GM21825 (cell line): ENCODE measurements around the gene NT5C2.
"Not testable (repeated sequence)": the region's sequence is repeated elsewhere in the genome, so short reads cannot be mapped to it uniquely, and the experiment has no call there.

Experiments
- ATAC-seq: cut with Tn5 transposase; IDR thresholded peaks from one replicate; pipeline ENCODE4 v1.9.1; 2021; ENCODE audit warnings: mild to moderate bottlenecking, moderate library complexity; ENCODE audit not compliant: unreplicated experiment

Gene NT5C2

GRCh38 chr10:103167554-103167953 is 25.5 kb downstream of the NT5C2 start:
- ATAC-seq, result not testable (repeated sequence)

DNA sequence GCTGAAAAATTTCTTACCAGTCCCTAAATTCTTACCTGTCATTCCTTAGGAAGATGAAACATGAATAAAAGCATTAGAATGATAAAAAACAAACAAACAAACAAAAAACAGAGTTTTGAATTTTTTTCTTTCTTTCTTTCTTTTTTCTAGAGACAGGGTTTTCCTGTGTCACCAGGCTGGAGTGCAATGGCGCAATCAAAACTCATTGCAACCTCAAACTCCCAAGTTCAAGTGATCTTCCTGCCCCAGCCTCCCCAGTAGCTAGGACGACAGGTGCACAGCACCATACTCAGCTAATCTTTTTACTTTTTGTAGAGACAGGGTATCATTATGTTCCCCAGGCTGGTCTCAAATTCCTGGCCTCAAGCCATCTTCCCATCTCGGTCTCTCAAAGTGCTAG is 26.5 kb downstream of the NT5C2 start:
- no peak for ATAC-seq

DNA sequence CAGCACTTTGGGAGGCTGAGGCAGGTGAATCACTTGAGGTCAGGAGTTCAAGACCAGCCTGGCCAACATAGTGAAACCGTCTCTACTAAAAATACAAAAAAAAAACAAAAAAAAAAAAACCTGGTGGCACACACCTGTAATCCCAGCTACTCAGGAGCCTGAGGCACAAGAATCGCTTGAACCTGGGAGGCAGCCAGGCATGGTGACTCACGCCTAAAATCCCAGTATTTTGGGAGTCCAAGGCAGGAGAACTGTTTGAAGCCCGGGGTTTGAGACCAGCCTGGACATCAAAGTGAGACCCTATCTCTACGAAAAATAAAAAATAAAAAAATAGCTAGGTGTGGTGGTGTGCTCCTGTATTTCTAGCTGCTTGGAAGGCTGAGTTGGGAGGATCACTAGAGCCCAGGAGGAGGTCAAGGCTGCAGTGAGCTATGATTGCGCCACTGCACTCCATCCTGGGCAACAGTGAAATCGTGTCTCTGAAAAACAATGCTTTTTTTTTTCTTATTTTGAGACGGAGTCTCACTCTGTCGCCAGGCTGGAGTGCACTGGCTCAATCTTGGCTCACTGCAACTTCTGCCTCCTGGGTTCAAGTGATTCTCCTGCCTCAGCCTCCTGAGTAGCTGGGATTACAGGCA is 29.2 kb downstream of the NT5C2 start:
- not testable (repeated sequence) for ATAC-seq

DNA sequence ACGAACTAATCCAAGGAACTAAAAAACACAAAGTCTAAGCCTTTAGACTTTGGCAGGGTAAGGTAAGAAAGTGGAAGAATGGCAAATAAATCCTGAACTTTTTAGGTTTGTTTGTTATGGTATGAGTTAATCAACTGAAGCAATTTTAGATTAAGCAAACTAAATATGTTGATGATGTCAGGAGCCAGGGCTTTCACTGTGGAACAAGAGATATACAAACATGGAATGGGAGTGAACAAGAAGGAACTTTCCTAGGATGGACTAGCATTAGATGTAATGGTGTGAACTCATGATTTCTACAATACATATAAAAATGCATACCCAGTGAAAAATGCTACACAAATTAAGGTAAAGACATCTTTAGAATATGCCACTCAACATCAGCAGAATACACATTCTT is 35.8 kb downstream of the NT5C2 start:
- ATAC-seq, result no peak

- ATAC-seq, result no peak
These were observed 37.5 kb downstream of the NT5C2 start for GRCh38 chr10:103155471-103156085.

GRCh38 chr10:103154521-103155299 is 38.4 kb downstream of the NT5C2 start:
- no peak for ATAC-seq

- no peak for ATAC-seq
These were observed 39.5 kb downstream of the NT5C2 start for GRCh38 chr10:103153302-103154197.

DNA sequence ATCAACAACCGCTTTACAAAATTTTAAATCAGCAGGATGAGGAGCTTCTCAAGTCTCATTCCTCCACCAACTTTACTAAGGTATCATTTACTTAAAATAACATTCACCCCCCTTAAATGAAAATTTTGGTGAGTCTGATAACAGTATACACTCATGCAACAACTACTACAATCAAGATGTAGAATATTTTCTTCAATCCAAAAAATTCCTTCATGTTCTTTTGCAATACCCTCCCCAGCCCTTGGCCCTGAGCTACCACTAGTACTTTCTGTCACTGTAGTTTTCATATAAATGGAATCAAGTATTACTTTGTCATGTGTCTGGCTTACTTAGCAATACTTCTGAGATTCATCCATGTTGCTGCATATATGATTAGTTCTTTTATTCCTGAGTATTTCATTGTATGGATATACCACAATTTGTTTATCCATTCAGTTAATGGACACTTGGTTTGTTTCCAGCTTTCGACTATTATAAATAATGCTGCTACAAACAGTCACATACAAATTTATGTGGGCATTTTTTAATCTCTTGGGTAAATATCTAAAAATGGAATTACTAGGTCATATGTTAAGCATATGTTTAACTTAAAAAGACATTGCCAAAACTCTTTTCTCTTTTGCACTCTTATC is 43.0 kb downstream of the NT5C2 start:
- no peak for ATAC-seq

DNA sequence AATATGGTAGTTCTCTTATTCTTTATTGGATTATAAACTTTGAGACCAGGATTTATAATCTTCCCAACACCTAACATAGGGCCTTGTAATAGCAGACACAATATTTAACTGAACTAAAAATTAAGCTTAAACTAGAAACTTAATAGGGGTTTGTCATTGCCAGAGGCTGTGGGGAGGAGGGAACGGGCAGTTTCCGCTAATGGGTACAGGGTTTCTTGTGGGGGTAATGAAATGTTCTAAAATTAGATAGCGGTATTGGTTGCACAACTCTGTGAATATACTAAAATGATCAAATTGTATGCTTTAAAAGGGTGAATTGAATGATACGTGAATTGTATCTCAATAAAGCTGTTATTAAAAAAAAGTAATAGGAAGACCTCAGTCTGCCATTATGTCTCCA is 45.4 kb downstream of the NT5C2 start:
- ATAC-seq, result no peak

DNA sequence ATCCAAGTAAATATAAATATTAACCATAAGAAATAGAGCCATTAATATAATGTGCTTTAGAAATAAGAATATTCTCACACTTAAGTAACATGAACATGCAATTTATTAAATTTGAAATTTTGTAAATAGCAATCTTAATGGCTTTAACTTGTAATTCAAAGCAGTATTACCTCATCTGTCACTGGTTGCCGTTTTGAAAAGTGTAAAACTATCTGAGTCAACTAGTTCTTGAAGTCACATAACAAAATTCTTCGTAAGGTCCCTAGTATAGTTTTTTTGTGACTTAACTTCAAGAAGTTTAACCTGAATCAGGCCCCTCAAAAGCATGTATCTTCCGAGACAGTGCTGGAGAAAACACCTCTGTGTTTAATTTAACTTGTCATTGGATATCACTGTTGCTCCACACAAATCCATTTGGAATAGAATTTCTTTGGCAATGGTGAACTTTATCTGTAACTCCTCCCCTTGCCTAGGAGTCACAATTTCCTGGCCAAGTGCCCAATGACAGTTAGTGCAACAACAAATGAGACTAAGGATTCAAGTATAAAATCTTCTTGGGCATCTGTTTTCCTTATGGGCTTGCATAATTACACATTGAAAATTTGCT is 47.1 kb downstream of the NT5C2 start:
- no peak for ATAC-seq

- no peak for ATAC-seq
These were observed 48.0 kb downstream of the NT5C2 start for GRCh38 chr10:103145046-103145445.

DNA sequence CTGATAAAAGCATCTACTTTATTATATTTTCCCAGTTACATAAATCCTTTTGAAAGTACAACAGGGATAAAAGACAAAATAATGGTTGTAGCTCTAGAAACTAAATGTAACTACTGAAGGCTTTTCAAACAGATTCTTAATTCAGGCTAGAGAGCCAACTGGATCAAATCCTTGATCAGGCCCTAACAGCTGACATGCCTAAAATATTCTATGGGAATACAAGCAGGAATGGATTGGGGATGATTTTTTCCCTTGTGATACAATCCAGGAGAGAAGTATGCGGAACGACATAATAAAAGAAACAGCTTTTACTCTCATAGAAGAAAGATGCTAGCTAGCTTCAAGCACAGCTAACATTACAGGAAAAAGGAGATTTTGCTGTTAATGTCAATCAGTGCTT is 49.0 kb downstream of the NT5C2 start:
- no peak for ATAC-seq

GRCh38 chr10:103143641-103144040 is 49.4 kb downstream of the NT5C2 start:
- ATAC-seq, result not testable (repeated sequence)

DNA sequence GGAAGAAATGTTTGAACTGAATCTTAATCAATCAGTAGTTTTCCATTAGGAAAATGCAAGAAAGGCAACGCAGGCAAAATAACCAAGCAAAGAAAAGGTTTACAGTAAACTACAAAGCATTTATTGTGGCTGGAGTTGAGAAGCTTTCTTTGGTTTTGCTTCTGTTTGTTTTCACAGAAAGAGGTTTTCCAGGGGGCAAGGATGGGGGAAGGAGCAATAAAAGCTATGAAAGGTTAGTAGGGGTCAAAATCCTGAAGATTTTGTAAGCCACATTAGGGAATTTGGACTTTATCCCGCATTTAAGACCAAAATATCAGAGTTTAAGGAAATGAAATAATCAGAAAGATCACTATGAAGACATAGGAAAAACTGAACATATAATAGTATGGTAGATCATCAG is 51.1 kb downstream of the NT5C2 start:
- no peak for ATAC-seq

DNA sequence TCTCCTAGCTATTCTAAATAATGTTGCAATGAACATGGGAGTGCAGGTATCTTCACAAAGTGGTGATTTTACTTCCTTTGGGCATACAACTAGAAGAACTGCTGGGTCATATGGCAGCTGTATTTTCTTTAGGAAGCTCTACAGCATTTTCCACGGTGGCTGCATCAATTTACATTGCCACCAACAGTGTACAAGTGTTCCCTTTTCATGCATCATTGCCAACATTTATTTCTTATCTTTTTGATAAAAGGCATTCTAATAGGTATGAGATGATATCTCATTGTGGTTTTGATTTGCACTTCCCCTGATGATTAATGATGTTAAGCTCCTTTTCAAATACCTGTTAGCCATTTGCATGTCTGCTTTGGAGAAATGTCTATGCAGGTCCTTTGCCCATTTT is 52.6 kb downstream of the NT5C2 start:
- no peak for ATAC-seq

- no peak for ATAC-seq
These were observed 53.3 kb downstream of the NT5C2 start for GRCh38 chr10:103139803-103140202.

DNA sequence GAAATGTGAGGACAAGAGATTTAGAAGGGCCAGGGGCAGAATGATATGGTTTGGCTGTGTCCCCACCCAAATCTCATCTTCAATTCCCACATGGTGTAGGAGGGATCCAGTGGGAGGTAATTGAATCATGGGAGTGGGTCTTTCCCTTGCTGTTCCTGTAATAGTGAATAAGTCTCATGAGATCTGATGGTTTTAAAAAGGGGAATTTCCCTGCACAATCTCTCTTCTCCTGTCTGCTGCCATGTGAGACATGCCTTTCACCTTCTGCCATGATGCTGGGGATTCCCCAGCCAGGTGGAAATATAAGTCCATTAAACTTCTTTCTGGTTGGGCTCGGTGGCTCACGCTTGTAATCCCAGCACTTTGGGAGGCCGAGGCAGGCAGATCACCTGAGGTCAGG is 57.9 kb downstream of the NT5C2 start:
- ATAC-seq, result not testable (repeated sequence)

DNA sequence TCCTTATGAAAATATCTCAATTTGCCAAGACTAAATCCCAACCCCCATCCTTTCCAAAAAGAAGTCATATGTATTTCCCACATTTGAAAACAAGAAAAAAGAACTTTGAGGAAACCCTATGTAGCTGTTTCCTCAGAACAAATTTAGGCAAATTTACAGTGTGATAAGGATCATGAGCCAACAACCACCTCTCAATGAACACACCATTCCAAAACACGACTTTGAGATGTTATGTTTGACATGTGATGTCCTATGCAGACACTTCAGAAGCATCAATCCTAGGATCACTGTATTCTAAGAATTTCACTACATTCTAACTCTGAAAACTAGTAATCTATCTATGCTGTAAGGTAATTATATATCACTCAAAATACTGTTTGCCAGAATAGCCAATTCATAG is 62.2 kb downstream of the NT5C2 start:
- ATAC-seq, result no peak

DNA sequence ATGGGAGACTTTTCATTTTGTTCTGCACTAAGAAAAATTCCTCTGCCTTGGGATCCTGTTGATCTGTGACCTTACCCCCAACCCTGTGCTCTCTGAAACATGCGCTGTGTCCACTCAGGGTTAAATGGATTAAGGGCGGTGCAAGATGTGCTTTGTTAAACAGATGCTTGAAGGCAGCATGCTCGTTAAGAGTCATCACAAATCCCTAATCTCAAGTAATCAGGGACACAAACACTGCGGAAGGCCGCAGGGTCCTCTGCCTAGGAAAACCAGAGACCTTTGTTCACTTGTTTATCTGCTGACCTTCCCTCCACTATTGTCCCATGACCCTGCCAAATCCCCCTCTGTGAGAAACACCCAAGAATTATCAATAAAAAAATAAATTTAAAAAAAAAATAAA is 62.9 kb downstream of the NT5C2 start:
- not testable (repeated sequence) for ATAC-seq

- no peak for ATAC-seq
These were observed 65.8 kb downstream of the NT5C2 start for GRCh38 chr10:103127241-103127640.
